WTC11 (cell line): ENCODE results near the gene HSD17B12. TPM values are rescaled to one million over a fixed set of nuclear protein-coding genes. Genes with fewer than 3 reads are reported as not detected.

Experiments used
- ATAC-seq: fragments of 200-7000 bp; cut with Tn5 transposase; 2 replicates; pipeline ENCODE4 v1.10.0; 2021; ENCODE audit warnings: mild to moderate bottlenecking, moderate library complexity
- CTCF ChIA-PET: fragments of 300-600 bp; sonication (Branson Sonifier 250); formaldehyde crosslinking; loops from one replicate; lab custom pipeline; 2021; ENCODE audit warnings: antibody characterized with exemption; lab: Charles Lee
- POLR2A ChIA-PET: fragments of 350-600 bp; sonication (Branson Sonifier 250); formaldehyde crosslinking; loops from one replicate; lab custom pipeline; 2021; ENCODE audit warnings: antibody characterized with exemption; lab: Charles Lee
- DNase-seq: peaks from one replicate; pipeline ENCODE4 v3.0.0; 2021; ENCODE audit warnings: low spot score
- H3K27ac Mint-ChIP-seq: 2 replicates; pipeline ENCODE4 v1.8.0; 2021; ENCODE audit warnings: mixed read lengths
- H3K27me3 Mint-ChIP-seq: 2 replicates; pipeline ENCODE4 v1.8.0; 2021; ENCODE audit warnings: low read depth, mild to moderate bottlenecking, moderate library complexity, mixed read lengths
- H3K36me3 Mint-ChIP-seq: 2 replicates; pipeline ENCODE4 v1.8.0; 2021; ENCODE audit warnings: mixed read lengths
- H3K4me1 Mint-ChIP-seq: 2 replicates; pipeline ENCODE4 v1.8.0; 2022; ENCODE audit warnings: mixed read lengths
- H3K4me3 Mint-ChIP-seq: 2 replicates; pipeline ENCODE4 v1.8.0; 2021; ENCODE audit warnings: mild to moderate bottlenecking, moderate library complexity, mixed read lengths
- H3K9me3 Mint-ChIP-seq: 2 replicates; pipeline ENCODE4 v1.8.0; 2021; ENCODE audit warnings: mixed read lengths
- ATF1 ChIP-seq: sonication (generic); formaldehyde crosslinking; IDR thresholded peaks from 2 replicates; pipeline ENCODE4 v1.8.1; 2023; ENCODE audit warnings: mild to moderate bottlenecking, moderate library complexity, missing genetic modification reagents
- E2F5 ChIP-seq: sonication (generic); formaldehyde crosslinking; IDR thresholded peaks from 2 replicates; pipeline ENCODE4 v1.8.1; 2022; ENCODE audit warnings: mild to moderate bottlenecking, moderate library complexity, missing genetic modification reagents
- EMX1 ChIP-seq: fragments of 250-450 bp; sonication (Bioruptor Pico); IDR thresholded peaks from 2 replicates; pipeline ENCODE4 v1.8.0; 2021; ENCODE audit warnings: mild to moderate bottlenecking
- ERG ChIP-seq: fragments of 250-450 bp; sonication (Bioruptor Pico); IDR thresholded peaks from 2 replicates; pipeline ENCODE4 v1.8.0; 2021; ENCODE audit warnings: mild to moderate bottlenecking
- ESRRA ChIP-seq: sonication (generic); formaldehyde crosslinking; IDR thresholded peaks from 2 replicates; pipeline ENCODE4 v1.8.1; 2022; ENCODE audit warnings: mild to moderate bottlenecking, missing genetic modification reagents, borderline replicate concordance
- FOXK1 ChIP-seq: sonication (generic); formaldehyde crosslinking; IDR thresholded peaks from 2 replicates; pipeline ENCODE4 v1.8.0; 2022; ENCODE audit warnings: mild to moderate bottlenecking, moderate library complexity, missing genetic modification reagents
- IRF1 ChIP-seq: sonication (generic); formaldehyde crosslinking; IDR thresholded peaks from 2 replicates; pipeline ENCODE4 v1.8.0; 2023; ENCODE audit warnings: missing genetic modification reagents
- JAZF1 ChIP-seq: fragments of 250-450 bp; sonication (Bioruptor Pico); IDR thresholded peaks from 2 replicates; pipeline ENCODE4 v1.9.0; 2021; ENCODE audit warnings: moderate library complexity, mild to moderate bottlenecking, inconsistent platforms
- NFYB ChIP-seq: sonication (generic); formaldehyde crosslinking; conservative IDR thresholded peaks from 2 replicates; pipeline ENCODE4 v1.8.0; 2022; ENCODE audit warnings: low read depth, missing genetic modification reagents
- OVOL2 ChIP-seq: fragments of 250-450 bp; sonication (Bioruptor Pico); IDR thresholded peaks from 2 replicates; pipeline ENCODE4 v1.9.0; 2021; ENCODE audit warnings: mild to moderate bottlenecking, borderline replicate concordance
- RORB ChIP-seq: fragments of 250-450 bp; sonication (Bioruptor Pico); IDR thresholded peaks from 2 replicates; pipeline ENCODE4 v1.9.0; 2021; ENCODE audit warnings: mild to moderate bottlenecking
- SMAD3 ChIP-seq: sonication (generic); formaldehyde crosslinking; IDR thresholded peaks from 2 replicates; pipeline ENCODE4 v1.8.0; 2022; ENCODE audit warnings: missing genetic modification reagents, mild to moderate bottlenecking, borderline replicate concordance
- SOX15 ChIP-seq: fragments of 250-450 bp; sonication (Bioruptor Pico); IDR thresholded peaks from 2 replicates; pipeline ENCODE4 v1.9.0; 2021; ENCODE audit warnings: mild to moderate bottlenecking
- USF1 ChIP-seq: sonication (generic); formaldehyde crosslinking; IDR thresholded peaks from 2 replicates; pipeline ENCODE4 v1.8.0; 2022; ENCODE audit warnings: mild to moderate bottlenecking, missing genetic modification reagents
- ZBTB21 ChIP-seq: sonication (generic); formaldehyde crosslinking; IDR thresholded peaks from 2 replicates; pipeline ENCODE4 v1.8.1; 2023; ENCODE audit warnings: mild to moderate bottlenecking, missing genetic modification reagents, borderline replicate concordance
- ZNF263 ChIP-seq: sonication (generic); formaldehyde crosslinking; IDR thresholded peaks from 2 replicates; pipeline ENCODE4 v1.8.1; 2022; ENCODE audit warnings: low read depth, mild to moderate bottlenecking, moderate library complexity, missing genetic modification reagents
- total RNA-seq: library from RNA; stranded (reverse); gene quantifications from 3 replicates; pipeline ENCODE4 v1.2.3, GENCODE V29; 2021
- TF ChIP-seq, protein P1 (sequence below): sonication (generic); formaldehyde crosslinking; IDR thresholded peaks from 2 replicates; pipeline ENCODE4 v1.8.1; 2022; ENCODE audit warnings: missing genetic modification reagents, borderline replicate concordance
- TF ChIP-seq, protein P2 (sequence below): sonication (generic); formaldehyde crosslinking; IDR thresholded peaks from 2 replicates; pipeline ENCODE4 v1.8.1; 2023; ENCODE audit warnings: mild to moderate bottlenecking, missing genetic modification reagents
- TF ChIP-seq, protein P3 (sequence below): sonication (generic); formaldehyde crosslinking; conservative IDR thresholded peaks from 2 replicates; pipeline ENCODE4 v1.8.1; 2022; ENCODE audit warnings: mild to moderate bottlenecking, missing genetic modification reagents
- TF ChIP-seq, protein P4 (sequence below): fragments of 250-450 bp; sonication (Bioruptor Pico); conservative IDR thresholded peaks from 2 replicates; pipeline ENCODE4 v1.9.0; 2021; ENCODE audit warnings: mild to moderate bottlenecking
- TF ChIP-seq, protein P5 (sequence below): fragments of 250-450 bp; sonication (Bioruptor Pico); IDR thresholded peaks from 2 replicates; pipeline ENCODE4 v2.1.2; 2022; ENCODE audit warnings: mild to moderate bottlenecking, moderate library complexity

The HSD17B12 gene
- total RNA-seq, 1 experiment from 2014 or later: 149 TPM

DNA sequence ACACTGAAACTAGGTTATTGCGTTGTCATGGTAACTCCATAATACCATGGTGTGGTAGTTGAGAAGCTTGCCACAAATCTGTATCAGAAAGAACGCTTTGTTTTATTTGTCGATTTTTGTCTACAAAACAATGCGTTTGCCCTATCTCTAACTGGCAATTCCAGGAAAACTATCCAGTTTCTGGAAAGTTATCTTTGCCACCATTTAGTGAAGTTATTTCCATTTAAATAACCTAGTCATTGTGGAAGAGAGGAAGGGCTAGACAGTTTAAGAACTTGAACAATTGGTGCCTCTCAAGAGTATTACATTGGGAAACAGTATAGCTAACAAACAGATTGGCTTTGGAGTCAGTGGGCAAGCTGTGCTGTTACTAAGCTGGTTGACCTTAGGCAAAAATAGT, 7.9 kb downstream of the HSD17B12 start (continued):
- TF ChIP-seq, protein P1, sequence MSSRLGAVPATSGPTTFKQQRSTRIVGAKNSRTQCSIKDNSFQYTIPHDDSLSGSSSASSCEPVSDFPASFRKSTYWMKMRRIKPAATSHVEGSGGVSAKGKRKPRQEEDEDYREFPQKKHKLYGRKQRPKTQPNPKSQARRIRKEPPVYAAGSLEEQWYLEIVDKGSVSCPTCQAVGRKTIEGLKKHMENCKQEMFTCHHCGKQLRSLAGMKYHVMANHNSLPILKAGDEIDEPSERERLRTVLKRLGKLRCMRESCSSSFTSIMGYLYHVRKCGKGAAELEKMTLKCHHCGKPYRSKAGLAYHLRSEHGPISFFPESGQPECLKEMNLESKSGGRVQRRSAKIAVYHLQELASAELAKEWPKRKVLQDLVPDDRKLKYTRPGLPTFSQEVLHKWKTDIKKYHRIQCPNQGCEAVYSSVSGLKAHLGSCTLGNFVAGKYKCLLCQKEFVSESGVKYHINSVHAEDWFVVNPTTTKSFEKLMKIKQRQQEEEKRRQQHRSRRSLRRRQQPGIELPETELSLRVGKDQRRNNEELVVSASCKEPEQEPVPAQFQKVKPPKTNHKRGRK: no peak
- TF ChIP-seq, all 79 proteins: peak for 0

DNA sequence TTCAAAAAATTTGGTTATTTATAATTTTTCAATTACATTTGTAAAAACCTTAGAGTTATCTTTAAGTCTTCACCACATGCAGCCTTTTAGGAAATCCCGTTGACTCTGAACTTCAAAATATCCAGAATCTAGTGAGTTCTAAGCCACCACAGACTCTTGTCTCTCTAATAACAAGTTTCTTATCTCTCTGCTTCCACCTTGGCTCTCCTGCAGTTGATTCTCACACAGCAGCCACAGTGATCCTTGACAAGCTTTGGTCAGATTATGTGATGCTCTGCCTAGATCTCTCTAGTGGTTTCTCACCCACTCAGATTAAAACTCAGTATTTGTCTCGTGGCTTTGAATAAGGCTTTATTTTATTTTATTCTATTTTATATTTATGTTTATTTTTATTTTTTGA, 8.6 kb downstream of the HSD17B12 start:
- ATAC-seq: no peak
- TF ChIP-seq, protein P2, sequence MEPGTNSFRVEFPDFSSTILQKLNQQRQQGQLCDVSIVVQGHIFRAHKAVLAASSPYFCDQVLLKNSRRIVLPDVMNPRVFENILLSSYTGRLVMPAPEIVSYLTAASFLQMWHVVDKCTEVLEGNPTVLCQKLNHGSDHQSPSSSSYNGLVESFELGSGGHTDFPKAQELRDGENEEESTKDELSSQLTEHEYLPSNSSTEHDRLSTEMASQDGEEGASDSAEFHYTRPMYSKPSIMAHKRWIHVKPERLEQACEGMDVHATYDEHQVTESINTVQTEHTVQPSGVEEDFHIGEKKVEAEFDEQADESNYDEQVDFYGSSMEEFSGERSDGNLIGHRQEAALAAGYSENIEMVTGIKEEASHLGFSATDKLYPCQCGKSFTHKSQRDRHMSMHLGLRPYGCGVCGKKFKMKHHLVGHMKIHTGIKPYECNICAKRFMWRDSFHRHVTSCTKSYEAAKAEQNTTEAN (CRISPR knock-in tag): no peak
- TF ChIP-seq E2F5 (CRISPR knock-in tag) (no peak), NFYB (CRISPR knock-in tag) (no peak), ATF1 (CRISPR knock-in tag) (no peak), ESRRA (CRISPR knock-in tag) (no peak), RORB (CRISPR knock-in tag) (no peak), FOXK1 (CRISPR knock-in tag) (no peak), OVOL2 (CRISPR knock-in tag) (no peak), ZBTB21 (CRISPR knock-in tag) (no peak), ZNF263 (CRISPR knock-in tag) (no peak), IRF1 (CRISPR knock-in tag) (no peak), USF1 (CRISPR knock-in tag) (no peak), SOX15 (CRISPR knock-in tag) (no peak), JAZF1 (no peak), ERG (CRISPR knock-in tag) (no peak), EMX1 (CRISPR knock-in tag) (no peak), SMAD3 (CRISPR knock-in tag) (no peak)
- TF ChIP-seq, protein P3, sequence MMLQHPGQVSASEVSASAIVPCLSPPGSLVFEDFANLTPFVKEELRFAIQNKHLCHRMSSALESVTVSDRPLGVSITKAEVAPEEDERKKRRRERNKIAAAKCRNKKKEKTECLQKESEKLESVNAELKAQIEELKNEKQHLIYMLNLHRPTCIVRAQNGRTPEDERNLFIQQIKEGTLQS (CRISPR knock-in tag): no peak
- TF ChIP-seq, protein P4, sequence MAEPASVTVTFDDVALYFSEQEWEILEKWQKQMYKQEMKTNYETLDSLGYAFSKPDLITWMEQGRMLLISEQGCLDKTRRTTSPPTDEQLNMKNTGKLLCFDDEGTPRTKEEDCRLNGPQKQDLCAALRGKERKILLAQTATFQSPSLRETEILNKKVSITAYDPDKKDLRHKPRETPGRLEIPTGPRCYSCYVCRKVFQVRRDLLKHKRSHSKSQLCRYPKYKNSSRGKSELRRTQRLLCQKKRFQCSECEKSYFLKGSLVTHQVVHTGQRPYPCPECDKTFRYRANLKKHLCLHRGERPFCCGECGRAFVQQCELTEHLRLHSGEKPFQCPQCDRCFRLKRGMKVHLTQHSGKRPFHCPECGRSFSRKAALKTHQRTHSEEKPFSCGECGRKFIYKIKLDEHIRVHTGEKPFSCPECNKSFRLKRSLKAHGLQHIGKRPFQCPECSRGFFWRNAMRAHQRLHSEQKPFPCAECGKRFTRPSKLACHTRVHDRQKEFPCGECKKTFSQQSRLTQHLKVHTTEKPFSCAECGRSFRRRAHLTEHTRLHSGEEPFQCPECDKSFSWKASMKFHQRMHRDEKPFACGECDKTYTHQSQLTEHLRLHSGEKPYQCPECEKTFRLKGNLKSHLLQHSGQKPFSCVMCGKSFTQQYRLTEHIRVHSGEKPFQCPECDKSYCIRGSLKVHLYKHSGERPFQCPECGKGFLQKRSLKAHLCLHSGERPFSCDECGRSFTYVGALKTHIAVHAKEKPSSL (CRISPR knock-in tag): no peak
- TF ChIP-seq, protein P5, sequence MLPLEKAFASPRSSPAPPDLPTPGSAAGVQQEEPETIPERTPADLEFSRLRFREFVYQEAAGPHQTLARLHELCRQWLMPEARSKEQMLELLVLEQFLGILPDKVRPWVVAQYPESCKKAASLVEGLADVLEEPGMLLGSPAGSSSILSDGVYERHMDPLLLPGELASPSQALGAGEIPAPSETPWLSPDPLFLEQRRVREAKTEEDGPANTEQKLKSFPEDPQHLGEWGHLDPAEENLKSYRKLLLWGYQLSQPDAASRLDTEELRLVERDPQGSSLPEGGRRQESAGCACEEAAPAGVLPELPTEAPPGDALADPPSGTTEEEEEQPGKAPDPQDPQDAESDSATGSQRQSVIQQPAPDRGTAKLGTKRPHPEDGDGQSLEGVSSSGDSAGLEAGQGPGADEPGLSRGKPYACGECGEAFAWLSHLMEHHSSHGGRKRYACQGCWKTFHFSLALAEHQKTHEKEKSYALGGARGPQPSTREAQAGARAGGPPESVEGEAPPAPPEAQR (CRISPR knock-in tag): no peak
- peaks cover 17% of the 10 kb centered on the region for H3K36me3 Mint-ChIP-seq
- no peak overlapping the region for H3K27ac Mint-ChIP-seq
- no peak for DNase-seq
- H3K9me3 Mint-ChIP-seq: no peaks in the 10 kb centered on the region
- no peak overlapping the region for H3K4me3 Mint-ChIP-seq
- POLR2A ChIA-PET: no interaction called here
- CTCF ChIA-PET: no interaction called here
- no peaks in the 10 kb centered on the region for H3K27me3 Mint-ChIP-seq
- H3K4me1 Mint-ChIP-seq: peaks cover 46% of the 10 kb centered on the region
